ENCODE results near the gene CNTNAP3B. TPM values are rescaled to one million over a fixed set of nuclear protein-coding genes. Genes with fewer than 3 reads are reported as not detected.
"Not testable (repeated sequence)": the region's sequence is repeated elsewhere in the genome, so short reads cannot be mapped to it uniquely, and the experiment has no call there.

CNTNAP3B gene
- total and polyA plus RNA-seq, 10 of the 15 experiments (the other 5 are each of a cell fraction or from before 2014, with no cell fraction given) = 0.03 to 0.21 (median 0.03) TPM; not detected in 7

DNA sequence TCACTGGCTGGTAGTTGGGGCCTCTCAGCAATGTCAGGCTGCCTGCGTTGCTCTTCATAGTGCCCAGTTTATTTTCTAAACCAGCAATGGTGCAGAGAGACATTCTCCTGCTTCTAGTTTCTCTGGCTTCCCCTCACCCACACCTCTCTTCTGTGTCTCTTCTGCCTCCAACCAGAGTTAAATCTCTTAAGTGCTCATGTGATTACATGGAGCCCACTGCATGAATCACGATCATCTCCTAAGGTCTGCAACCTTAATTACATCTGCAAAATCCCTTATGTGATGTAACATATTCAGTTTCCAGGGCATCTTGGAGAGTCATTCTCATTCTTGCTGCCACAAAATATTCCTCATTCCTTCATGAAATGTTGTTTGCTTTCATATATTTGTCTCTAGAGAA is 149.0 kb downstream of the CNTNAP3B start:
- FAIRE-seq; SMC1A ChIA-PET (ENCODE audit: uncharacterized antibody, unreplicated experiment); H2AFZ ChIP-seq (ENCODE audit: control insufficient read depth, low read depth, low read length); POLR2A ChIA-PET; RAD21 ChIA-PET (ENCODE audit: unreplicated experiment); CTCF ChIA-PET; intact Hi-C loops (cut with micrococcal nuclease; ENCODE audit: unreplicated experiment); in situ Hi-C loops (cut with MboI); ATAC-seq; H3K9me3 ChIP-seq (replicated peaks; ENCODE audit: control insufficient read depth, insufficient read depth, low read length); H3K4me3 ChIP-seq; H3K9ac ChIP-seq (ENCODE audit: control insufficient read depth, insufficient read depth, low read length); H3K27ac ChIP-seq (ENCODE audit: control insufficient read depth, insufficient read depth); H3K4me1 ChIP-seq (ENCODE audit: control insufficient read depth, insufficient read depth, low read length); H4K20me1 ChIP-seq (ENCODE audit: control insufficient read depth, insufficient read depth); H3K27me3 ChIP-seq (replicated peaks in 1 of 2; ENCODE audit: control insufficient read depth in 2 of 2, insufficient read depth in 2 of 2, low read length in 1 of 2); H3K79me2 ChIP-seq (ENCODE audit: control insufficient read depth, insufficient read depth, low read length); H3K4me2 ChIP-seq (ENCODE audit: control insufficient read depth, insufficient read depth); H3K36me3 ChIP-seq (ENCODE audit: control insufficient read depth in 2 of 2, insufficient read depth in 2 of 2, low read length in 1 of 2); DNase-seq (ENCODE audit: low read depth, low spot score); BruUV-seq (replicated peaks): not testable (repeated sequence)
- WGBS (ENCODE audit: insufficient coverage, insufficient replicate concordance, low lambda C conversion rate, missing lambda C conversion rate) = no CpG with 5 or more reads among the region's 2 CpGs

DNA sequence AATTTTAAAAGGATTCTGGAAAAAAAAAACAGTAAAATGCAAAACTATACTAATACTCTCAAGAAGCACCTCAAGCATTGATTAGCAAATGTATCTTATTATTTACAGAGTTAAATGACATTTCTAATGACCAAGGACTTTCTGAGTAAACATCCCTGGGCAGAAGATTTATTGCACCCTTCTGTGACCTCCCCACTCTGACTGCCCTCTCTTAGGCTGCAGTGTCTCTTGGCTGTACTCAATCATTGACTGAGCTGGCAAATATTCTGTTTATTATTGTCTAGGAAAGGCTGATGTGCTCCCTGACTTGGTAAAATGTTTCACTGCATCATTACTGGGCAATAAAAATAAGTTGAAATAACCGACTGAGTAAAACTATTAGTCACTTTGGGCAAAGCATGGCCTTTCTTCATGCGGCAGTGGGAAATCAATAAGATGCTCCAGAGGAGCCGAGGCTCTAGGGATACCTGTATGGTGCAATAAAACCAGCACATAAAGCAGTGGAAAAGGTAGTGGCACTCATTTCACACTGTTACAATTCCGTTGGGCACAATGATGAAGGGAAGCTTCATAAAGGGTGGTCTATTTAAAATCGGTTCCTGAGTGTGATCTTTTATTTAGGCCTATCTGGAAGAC is 151.1 kb downstream of the CNTNAP3B start:
- in situ Hi-C loops (cut with MboI); H2AFZ ChIP-seq (ENCODE audit: control insufficient read depth, low read depth, low read length); H3K9ac ChIP-seq (ENCODE audit: control insufficient read depth, insufficient read depth, low read length); H3K4me2 ChIP-seq (ENCODE audit: control insufficient read depth, insufficient read depth); ATAC-seq; H3K27ac ChIP-seq (ENCODE audit: control insufficient read depth, insufficient read depth); H3K4me1 ChIP-seq (ENCODE audit: control insufficient read depth, insufficient read depth, low read length); H4K20me1 ChIP-seq (ENCODE audit: control insufficient read depth, insufficient read depth); H3K36me3 ChIP-seq (ENCODE audit: control insufficient read depth in 2 of 2, insufficient read depth in 2 of 2, low read length in 1 of 2); H3K27me3 ChIP-seq (replicated peaks in 1 of 2; ENCODE audit: control insufficient read depth in 2 of 2, insufficient read depth in 2 of 2, low read length in 1 of 2); RAD21 ChIA-PET (ENCODE audit: unreplicated experiment); intact Hi-C loops (cut with micrococcal nuclease; ENCODE audit: unreplicated experiment); CTCF ChIA-PET; SMC1A ChIA-PET (ENCODE audit: uncharacterized antibody, unreplicated experiment); DNase-seq (ENCODE audit: low read depth, low spot score); H3K79me2 ChIP-seq (ENCODE audit: control insufficient read depth, insufficient read depth, low read length); FAIRE-seq; BruUV-seq (replicated peaks); H3K9me3 ChIP-seq (replicated peaks; ENCODE audit: control insufficient read depth, insufficient read depth, low read length); POLR2A ChIA-PET; H3K4me3 ChIP-seq: not testable (repeated sequence)
- WGBS (ENCODE audit: insufficient coverage, insufficient replicate concordance, low lambda C conversion rate, missing lambda C conversion rate) = no CpG with 5 or more reads among the region's 5 CpGs

DNA sequence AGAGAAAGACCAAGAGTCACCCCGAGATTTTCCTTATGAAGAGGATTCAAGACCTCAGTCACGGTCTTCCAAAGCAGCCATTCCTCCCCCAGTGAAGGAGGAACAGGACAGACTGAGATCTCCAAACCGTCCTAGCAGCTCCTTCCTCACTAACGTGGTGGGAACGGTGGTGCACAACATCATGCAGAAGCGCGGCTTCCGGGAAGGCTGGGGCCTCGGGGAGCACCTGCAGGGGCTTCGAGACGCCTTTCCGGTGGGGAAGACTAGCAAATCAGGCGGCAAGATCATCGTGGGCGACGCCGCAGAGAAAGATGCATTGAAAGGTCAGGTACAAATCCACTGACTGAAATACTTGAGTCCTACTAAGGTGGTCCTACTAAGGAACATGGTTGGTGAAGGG is 154.3 kb downstream of the CNTNAP3B start:
- H3K27ac ChIP-seq (ENCODE audit: control insufficient read depth, insufficient read depth); H2AFZ ChIP-seq (ENCODE audit: control insufficient read depth, low read depth, low read length); H3K79me2 ChIP-seq (ENCODE audit: control insufficient read depth, insufficient read depth, low read length); POLR2A ChIA-PET; H3K9me3 ChIP-seq (replicated peaks; ENCODE audit: control insufficient read depth, insufficient read depth, low read length); intact Hi-C loops (cut with micrococcal nuclease; ENCODE audit: unreplicated experiment); H3K4me3 ChIP-seq; SMC1A ChIA-PET (ENCODE audit: uncharacterized antibody, unreplicated experiment); in situ Hi-C loops (cut with MboI); DNase-seq (ENCODE audit: low read depth, low spot score); ATAC-seq; H4K20me1 ChIP-seq (ENCODE audit: control insufficient read depth, insufficient read depth); CTCF ChIA-PET; H3K36me3 ChIP-seq (ENCODE audit: control insufficient read depth in 2 of 2, insufficient read depth in 2 of 2, low read length in 1 of 2); BruUV-seq (replicated peaks); FAIRE-seq; RAD21 ChIA-PET (ENCODE audit: unreplicated experiment); H3K4me2 ChIP-seq (ENCODE audit: control insufficient read depth, insufficient read depth); H3K4me1 ChIP-seq (ENCODE audit: control insufficient read depth, insufficient read depth, low read length); H3K27me3 ChIP-seq (replicated peaks in 1 of 2; ENCODE audit: control insufficient read depth in 2 of 2, insufficient read depth in 2 of 2, low read length in 1 of 2); H3K9ac ChIP-seq (ENCODE audit: control insufficient read depth, insufficient read depth, low read length): not testable (repeated sequence)
- WGBS (ENCODE audit: insufficient coverage, insufficient replicate concordance, low lambda C conversion rate, missing lambda C conversion rate) = 30% methylated on average over 2 of the region's 17 CpGs

DNA sequence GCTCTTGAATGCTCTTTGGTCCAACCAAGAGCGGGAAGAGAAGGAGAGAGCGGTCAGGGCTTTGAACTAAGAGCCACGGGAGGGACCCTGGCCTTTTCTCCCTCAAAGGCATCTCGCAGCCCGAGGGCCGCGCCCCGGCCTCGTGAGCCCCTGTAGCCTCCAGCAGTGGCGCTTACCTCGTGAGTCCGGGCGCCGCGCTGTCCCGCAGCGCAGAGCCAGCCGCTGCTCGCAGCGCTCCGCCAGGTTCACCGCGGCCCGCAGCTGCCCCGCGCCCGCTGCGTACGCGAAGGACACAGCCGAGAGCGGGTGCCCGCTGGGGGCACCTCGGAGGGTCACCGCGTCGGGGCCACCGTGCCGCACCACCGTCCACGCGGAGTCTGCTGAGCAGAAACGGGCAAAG is 176.2 kb downstream of the CNTNAP3B start:
- H2AFZ ChIP-seq (ENCODE audit: control insufficient read depth, low read depth, low read length); H3K79me2 ChIP-seq (ENCODE audit: control insufficient read depth, insufficient read depth, low read length); H3K27ac ChIP-seq (ENCODE audit: control insufficient read depth, insufficient read depth); RAD21 ChIA-PET (ENCODE audit: unreplicated experiment); in situ Hi-C loops (cut with MboI); H3K9ac ChIP-seq (ENCODE audit: control insufficient read depth, insufficient read depth, low read length); intact Hi-C loops (cut with micrococcal nuclease; ENCODE audit: unreplicated experiment); POLR2A ChIA-PET; DNase-seq (ENCODE audit: low read depth, low spot score); H3K4me3 ChIP-seq; H3K36me3 ChIP-seq (ENCODE audit: control insufficient read depth in 2 of 2, insufficient read depth in 2 of 2, low read length in 1 of 2); H4K20me1 ChIP-seq (ENCODE audit: control insufficient read depth, insufficient read depth); H3K4me2 ChIP-seq (ENCODE audit: control insufficient read depth, insufficient read depth); FAIRE-seq; SMC1A ChIA-PET (ENCODE audit: uncharacterized antibody, unreplicated experiment); BruUV-seq (replicated peaks); H3K27me3 ChIP-seq (replicated peaks in 1 of 2; ENCODE audit: control insufficient read depth in 2 of 2, insufficient read depth in 2 of 2, low read length in 1 of 2); ATAC-seq; H3K9me3 ChIP-seq (replicated peaks; ENCODE audit: control insufficient read depth, insufficient read depth, low read length); H3K4me1 ChIP-seq (ENCODE audit: control insufficient read depth, insufficient read depth, low read length); CTCF ChIA-PET: not testable (repeated sequence)
- 24% methylated on average over 8 of the region's 43 CpGs for WGBS (ENCODE audit: insufficient coverage, insufficient replicate concordance, low lambda C conversion rate, missing lambda C conversion rate)
